ENCODE results near the gene APLP2. TPM values are rescaled to one million over a fixed set of nuclear protein-coding genes. Genes with fewer than 3 reads are reported as not detected.

APLP2 gene
- total and polyA plus RNA-seq, 9 donors: 198 to 466 (median 251) TPM

GRCh38 chr11:130133716-130134115 lies 64.0 kb downstream of the APLP2 start:
- H3K36me3 ChIP-seq: no peaks in the 10 kb centered on the region
- no peak for DNase-seq
- 74 to 84% (median 78%) methylated on average over 8 of the region's 8 CpGs for WGBS, 3 donors
- no peaks in the 10 kb centered on the region for H3K27me3 ChIP-seq
- intact Hi-C loops (cut with DNase I): loop anchor here (1.0 to 10.0 kb wide), 5 partner anchors 129 to 211 kb away; partner anchors contain the start of gene PRDM10 (in 1 of the 4)
- no peak overlapping the region for H3K27ac ChIP-seq
- no peaks in the 10 kb centered on the region for H3K9me3 ChIP-seq
- peaks cover 3% of the 10 kb centered on the region for H3K4me1 ChIP-seq (ENCODE audit: insufficient read depth)
- H3K4me3 ChIP-seq: no peak overlapping the region
- TF ChIP-seq EP300 (IDR thresholded peaks at IDR 0.05) (no peak), CTCF (IDR thresholded peaks at IDR 0.05) (no peak), POLR2A (IDR thresholded peaks at IDR 0.05) (no peak)

GRCh38 chr11:130136107-130136506 lies 66.4 kb downstream of the APLP2 start:
- peaks cover 3% of the 10 kb centered on the region for H3K4me1 ChIP-seq (ENCODE audit: insufficient read depth)
- no peak overlapping the region for H3K27ac ChIP-seq
- H3K9me3 ChIP-seq: no peaks in the 10 kb centered on the region
- intact Hi-C loops (cut with DNase I): loop anchor here in 2 of 4 donors (10.0 kb wide), 2 partner anchors 131 to 141 kb away; partner anchors contain the start of gene PRDM10 (in 1 of the 2)
- DNase-seq: no peak
- 34 to 64% (median 48%) methylated on average over 7 of the region's 7 CpGs for WGBS, 3 donors
- H3K27me3 ChIP-seq: no peaks in the 10 kb centered on the region
- TF ChIP-seq CTCF (IDR thresholded peaks at IDR 0.05) (no peak), EP300 (IDR thresholded peaks at IDR 0.05) (no peak), POLR2A (IDR thresholded peaks at IDR 0.05) (no peak)
- no peak overlapping the region for H3K4me3 ChIP-seq
- no peaks in the 10 kb centered on the region for H3K36me3 ChIP-seq

DNA sequence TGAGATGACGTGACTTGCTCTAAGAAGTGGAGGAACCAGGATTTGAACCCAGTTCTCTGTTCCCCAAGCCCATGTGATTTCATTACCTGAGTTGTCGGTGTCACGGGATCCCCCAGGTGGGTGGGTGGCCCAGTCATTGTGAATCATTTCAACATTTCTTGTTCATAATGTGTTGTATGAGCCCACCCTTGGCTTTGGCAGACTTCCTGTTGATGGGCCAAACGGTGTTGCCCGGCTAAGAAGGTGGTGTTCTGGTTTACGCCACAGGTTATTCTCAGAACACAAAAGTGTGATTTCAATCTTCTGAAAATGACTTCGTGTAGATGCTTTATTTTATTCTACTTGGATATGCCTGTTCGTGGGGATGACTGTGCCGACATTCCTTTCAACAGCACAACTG lies 68.3 kb downstream of the APLP2 start:
- intact Hi-C loops (cut with DNase I): loop anchor here in 2 of 4 donors (10.0 kb wide), 2 partner anchors 133 to 143 kb away; partner anchors contain the start of gene PRDM10 (in 1 of the 2)
- no peaks in the 10 kb centered on the region for H3K9me3 ChIP-seq
- H3K36me3 ChIP-seq: no peaks in the 10 kb centered on the region
- peaks cover 5% of the 10 kb centered on the region for H3K4me1 ChIP-seq (ENCODE audit: insufficient read depth)
- no peak overlapping the region for H3K27ac ChIP-seq
- no peak for DNase-seq
- H3K27me3 ChIP-seq: no peaks in the 10 kb centered on the region
- TF ChIP-seq EP300 (IDR thresholded peaks at IDR 0.05) (no peak), POLR2A (IDR thresholded peaks at IDR 0.05) (no peak), CTCF (IDR thresholded peaks at IDR 0.05) (no peak)
- 92 to 94% (median 93%) methylated on average over 9 of the region's 9 CpGs for WGBS, 3 donors
- H3K4me3 ChIP-seq: no peak overlapping the region

GRCh38 chr11:130139401-130139800 lies 69.7 kb downstream of the APLP2 start:
- Histone ChIP-seq H3K27ac (no peak overlapping the region), H3K4me1 (ENCODE audit: insufficient read depth) (peaks cover 5% of the 10 kb centered on the region), H3K27me3 (no peaks in the 10 kb centered on the region), H3K36me3 (no peaks in the 10 kb centered on the region), H3K9me3 (no peaks in the 10 kb centered on the region), H3K4me3 (no peak overlapping the region)
- intact Hi-C loops (cut with DNase I): loop anchor here in 2 of 4 donors (10.0 kb wide), 2 partner anchors 135 to 145 kb away; partner anchors contain the start of gene PRDM10 (in 1 of the 2)
- 71 to 81% (median 71%) methylated on average over 13 of the region's 13 CpGs for WGBS, 3 donors
- TF ChIP-seq POLR2A (IDR thresholded peaks at IDR 0.05) (no peak), CTCF (IDR thresholded peaks at IDR 0.05) (no peak), EP300 (IDR thresholded peaks at IDR 0.05) (no peak)
- no peak for DNase-seq
